Caco-2 (cell line): ENCODE data around the gene AHNAK. TPM values are rescaled to one million over a fixed set of nuclear protein-coding genes. Genes with fewer than 3 reads are reported as not detected.

Experiments
- BruUV-seq: library from RNA; stranded (reverse); fragments of 400-500 nt; replicated peaks from 2 replicates; lab custom pipeline; 2021; lab: Mats Ljungman, UMichigan
- CTCF ChIA-PET: fragments of 300-600 bp; sonication (Branson Sonifier 250); formaldehyde crosslinking; loops from one replicate; lab custom pipeline; 2022; ENCODE audit warnings: antibody characterized with exemption; lab: Charles Lee
- POLR2A ChIA-PET: fragments of 300-600 bp; sonication (Branson Sonifier 250); formaldehyde crosslinking; loops from one replicate; lab custom pipeline; 2022; ENCODE audit warnings: antibody characterized with exemption; lab: Charles Lee
- DNase-seq, 2 experiments: peaks; one replicate each; pipeline versions ENCODE4 v3.0.0 to v3.0.0-alpha.2; 2020 to 2022
- H3K27me3 ChIP-seq: replicated peaks from 2 replicates; pipeline ENCODE4 v1.6.0; 2011; ENCODE audit warnings: low read length; ENCODE audit not compliant: control insufficient read depth, insufficient read depth
- H3K36me3 ChIP-seq: 2 replicates; pipeline ENCODE4 v1.5.1; 2011; ENCODE audit warnings: low read length; ENCODE audit not compliant: control insufficient read depth, insufficient read depth
- H3K4me1 ChIP-seq: fragments of 250-450 bp; sonication (Bioruptor Pico); 2 replicates; pipeline ENCODE4 v1.5.1; 2020; ENCODE audit warnings: mild to moderate bottlenecking
- H3K4me3 ChIP-seq: 2 replicates; pipeline ENCODE4 v1.5.1; 2011; ENCODE audit warnings: low read depth, mild to moderate bottlenecking, control low read depth, low read length
- H3K9me3 ChIP-seq: fragments of 250-450 bp; sonication (Bioruptor Pico); 2 replicates; pipeline ENCODE4 v1.5.1; 2020; ENCODE audit warnings: mild to moderate bottlenecking, moderate library complexity
- H3K27ac Mint-ChIP-seq: one replicate; pipeline ENCODE4 v1.8.0; 2022; ENCODE audit warnings: mixed read lengths; ENCODE audit not compliant: unreplicated experiment
- H3K27me3 Mint-ChIP-seq: one replicate; pipeline ENCODE4 v1.8.0; 2022; ENCODE audit warnings: mixed read lengths; ENCODE audit not compliant: insufficient read depth, unreplicated experiment
- H3K36me3 Mint-ChIP-seq: one replicate; pipeline ENCODE4 v1.8.0; 2022; ENCODE audit warnings: mild to moderate bottlenecking, mixed read lengths; ENCODE audit not compliant: insufficient read depth, unreplicated experiment
- H3K4me1 Mint-ChIP-seq: one replicate; pipeline ENCODE4 v1.8.0; 2022; ENCODE audit warnings: low read depth, mixed read lengths; ENCODE audit not compliant: unreplicated experiment
- H3K4me3 Mint-ChIP-seq: one replicate; pipeline ENCODE4 v1.8.0; 2022; ENCODE audit warnings: mild to moderate bottlenecking, moderate library complexity, mixed read lengths; ENCODE audit not compliant: unreplicated experiment
- H3K9me3 Mint-ChIP-seq: one replicate; pipeline ENCODE4 v1.8.0; 2022; ENCODE audit warnings: mixed read lengths; ENCODE audit not compliant: unreplicated experiment
- CTCF ChIP-seq, 2 experiments: fragments of 200-600 bp in 1 of 2; IDR thresholded peaks; 1 replicate in 1 of 2; 2 replicates in 1 of 2; pipeline versions ENCODE4 v1.5.1 to v1.8.0; 2011 to 2022; ENCODE audit warnings: antibody characterized with exemption in 1 of 2, control low read depth in 1 of 2, inconsistent platforms in 1 of 2, low read depth in 1 of 2, low read length in 1 of 2, mild to moderate bottlenecking in 1 of 2, moderate library complexity in 1 of 2; ENCODE audit not compliant: insufficient read depth in 1 of 2, severe bottlenecking in 1 of 2, unreplicated experiment in 1 of 2
- intact Hi-C: fragments of 100-400 bp; cut with micrococcal nuclease; formaldehyde crosslinking; loops from one replicate; pipeline ENCODE4 v1.10.0; 2022; ENCODE audit not compliant: unreplicated experiment
- total RNA-seq: library from RNA; stranded (reverse); gene quantifications from 2 replicates; pipeline ENCODE4 v1.2.3, GENCODE V29; 2022

AHNAK gene
- total RNA-seq, 1 experiment from 2014 or later, result 312 TPM

GRCh38 chr11:62593434-62594044 lies 46.9 kb upstream of the AHNAK start:
- no TSS peak for BruUV-seq
- peak; percentile 65 to 69 for TF ChIP-seq CTCF (IDR thresholded peaks at IDR 0.05; ENCODE audit: insufficient read depth in 1 of 2, low read depth in 1 of 2, low read length in 1 of 2, severe bottlenecking in 1 of 2, unreplicated experiment in 1 of 2)
- H3K4me1 Mint-ChIP-seq, result peaks cover 8% of the 10 kb centered on the region
- Histone ChIP-seq H3K27me3 (no peaks in the 10 kb centered on the region), H3K4me3 (no peak overlapping the region), H3K9me3 (no peaks in the 10 kb centered on the region), H3K36me3 (peaks cover 6% of the 10 kb centered on the region; the same call in 1 of the 2 replicates), H3K4me1 (peaks cover 21% of the 10 kb centered on the region; the same call in 1 of the 2 replicates)
- peak; percentile 84 to 85 for DNase-seq
- no peaks in the 10 kb centered on the region for H3K9me3 Mint-ChIP-seq
- intact Hi-C loops, result no loop called here
- peak overlapping the region; percentile 36 for H3K27ac Mint-ChIP-seq
- CTCF ChIA-PET, result interaction anchor here (0.6 to 2.4 kb wide), 4 partner anchors 8 to 48 kb away, joined by 3 to 19 read pairs (median 4); partner anchors contain the start of genes B3GAT3 and MTA2
- peak overlapping the region; percentile 53 for H3K4me3 Mint-ChIP-seq
- POLR2A ChIA-PET, result interaction anchor here (0.8 to 3.1 kb wide), 4 partner anchors 8 to 71 kb away, joined by 3 to 116 read pairs (median 68); partner anchors contain the start of genes B3GAT3, C11orf98, CSKMT and EEF1G
- no peaks in the 10 kb centered on the region for H3K27me3 Mint-ChIP-seq
- peaks cover 87% of the 10 kb centered on the region for H3K36me3 Mint-ChIP-seq

GRCh38 chr11:62592989-62593421 lies 46.4 kb upstream of the AHNAK start:
- BruUV-seq, result no TSS peak
- H3K27me3 Mint-ChIP-seq, result no peaks in the 10 kb centered on the region
- ChIA-PET CTCF (interaction anchor here (0.6 to 2.4 kb wide), 2 partner anchors 29 to 48 kb away, joined by 6 to 19 read pairs; partner anchors contain the start of gene B3GAT3), POLR2A (interaction anchor here (0.6 to 3.1 kb wide), 7 partner anchors 8 to 248 kb away, joined by 3 to 116 read pairs (median 39); partner anchors contain the start of genes B3GAT3, C11orf98, CSKMT and EEF1G)
- Histone ChIP-seq H3K4me1 (peaks cover 27% of the 10 kb centered on the region), H3K27me3 (no peaks in the 10 kb centered on the region), H3K36me3 (peaks cover 7% of the 10 kb centered on the region; the same call in 1 of the 2 replicates), H3K4me3 (no peak overlapping the region), H3K9me3 (no peaks in the 10 kb centered on the region)
- peak overlapping the region; percentile 53 for H3K4me3 Mint-ChIP-seq
- peak overlapping the region; percentile 36 for H3K27ac Mint-ChIP-seq
- H3K9me3 Mint-ChIP-seq, result no peaks in the 10 kb centered on the region
- no peak for TF ChIP-seq CTCF (IDR thresholded peaks at IDR 0.05; ENCODE audit: insufficient read depth in 1 of 2, low read depth in 1 of 2, low read length in 1 of 2, severe bottlenecking in 1 of 2, unreplicated experiment in 1 of 2)
- peaks cover 87% of the 10 kb centered on the region for H3K36me3 Mint-ChIP-seq
- no peak for DNase-seq
- H3K4me1 Mint-ChIP-seq, result peaks cover 11% of the 10 kb centered on the region
- intact Hi-C loops, result no loop called here

- Mint-ChIP-seq H3K9me3 (no peaks in the 10 kb centered on the region), H3K27ac (peak overlapping the region; percentile 95), H3K36me3 (peaks cover 86% of the 10 kb centered on the region), H3K27me3 (no peaks in the 10 kb centered on the region), H3K4me3 (peak overlapping the region; percentile 88), H3K4me1 (peaks cover 18% of the 10 kb centered on the region)
- intact Hi-C loops, result no loop called here
- Histone ChIP-seq H3K36me3 (peaks cover 5% of the 10 kb centered on the region; the same call in 1 of the 2 replicates), H3K4me3 (peak overlapping the region; percentile 47), H3K9me3 (no peaks in the 10 kb centered on the region), H3K4me1 (peaks cover 34% of the 10 kb centered on the region), H3K27me3 (no peaks in the 10 kb centered on the region)
- POLR2A ChIA-PET, result interaction anchor here (0.5 to 3.1 kb wide), 34 partner anchors 9 to 775 kb away, joined by 3 to 116 read pairs (median 6); partner anchors contain the start of genes AHNAK, B3GAT3, C11orf98 and CSKMT
- BruUV-seq, result TSS peak; percentile 99
- DNase-seq, result no peak
- TF ChIP-seq CTCF (IDR thresholded peaks at IDR 0.05; ENCODE audit: insufficient read depth in 1 of 2, low read depth in 1 of 2, low read length in 1 of 2, severe bottlenecking in 1 of 2, unreplicated experiment in 1 of 2), result peak in 1 of 2 experiments; percentile 3
- CTCF ChIA-PET, result interaction anchor here (0.7 to 2.4 kb wide), 18 partner anchors 9 to 289 kb away, joined by 3 to 30 read pairs (median 8); partner anchors contain the start of genes ASRGL1, B3GAT3, C11orf98 and CSKMT
These were observed 45.7 kb upstream of the AHNAK start for GRCh38 chr11:62592146-62592815.
